Breast epithelium (tissue), 3 donors: ENCODE data around the gene CHN1.

Experiments
- POLR2A ChIP-seq: fragments of 450-650 bp; IDR thresholded peaks from one replicate; pipeline ENCODE4 v1.6.1; 2016; ENCODE audit warnings: antibody characterized with exemption, mild to moderate bottlenecking, moderate library complexity
- TF ChIP-seq, protein P1 (sequence below), 3 donors: fragments of 450-650 bp; IDR thresholded peaks; one replicate each; pipeline ENCODE4 v1.5.1; 2016 to 2017; ENCODE audit warnings: antibody characterized with exemption in 3 of 3, mild to moderate bottlenecking in 3 of 3, moderate library complexity in 3 of 3

DNA sequence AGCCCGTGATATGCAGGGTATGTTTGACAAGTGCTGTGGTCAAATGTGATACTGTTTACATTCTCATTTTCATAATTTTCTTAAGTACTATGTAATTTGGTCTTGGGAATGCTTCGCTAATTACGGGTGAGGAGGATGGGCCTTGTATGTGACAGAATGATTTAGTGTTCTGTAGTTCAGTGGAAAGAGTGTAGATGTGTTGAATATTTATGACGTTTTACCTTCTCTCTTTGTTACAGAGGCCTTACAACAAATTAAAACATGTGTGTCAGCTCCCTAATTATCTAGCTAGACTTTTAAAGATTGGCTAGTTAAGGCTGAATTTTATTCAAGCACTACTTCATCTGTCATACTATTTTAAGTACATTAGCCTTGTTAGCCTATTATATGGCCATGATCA, 230.3 kb downstream of the CHN1 start:
- TF ChIP-seq, protein P1, sequence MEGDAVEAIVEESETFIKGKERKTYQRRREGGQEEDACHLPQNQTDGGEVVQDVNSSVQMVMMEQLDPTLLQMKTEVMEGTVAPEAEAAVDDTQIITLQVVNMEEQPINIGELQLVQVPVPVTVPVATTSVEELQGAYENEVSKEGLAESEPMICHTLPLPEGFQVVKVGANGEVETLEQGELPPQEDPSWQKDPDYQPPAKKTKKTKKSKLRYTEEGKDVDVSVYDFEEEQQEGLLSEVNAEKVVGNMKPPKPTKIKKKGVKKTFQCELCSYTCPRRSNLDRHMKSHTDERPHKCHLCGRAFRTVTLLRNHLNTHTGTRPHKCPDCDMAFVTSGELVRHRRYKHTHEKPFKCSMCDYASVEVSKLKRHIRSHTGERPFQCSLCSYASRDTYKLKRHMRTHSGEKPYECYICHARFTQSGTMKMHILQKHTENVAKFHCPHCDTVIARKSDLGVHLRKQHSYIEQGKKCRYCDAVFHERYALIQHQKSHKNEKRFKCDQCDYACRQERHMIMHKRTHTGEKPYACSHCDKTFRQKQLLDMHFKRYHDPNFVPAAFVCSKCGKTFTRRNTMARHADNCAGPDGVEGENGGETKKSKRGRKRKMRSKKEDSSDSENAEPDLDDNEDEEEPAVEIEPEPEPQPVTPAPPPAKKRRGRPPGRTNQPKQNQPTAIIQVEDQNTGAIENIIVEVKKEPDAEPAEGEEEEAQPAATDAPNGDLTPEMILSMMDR (IDR thresholded peaks at IDR 0.05) = no peak
- no peak for TF ChIP-seq POLR2A
